ENCODE measurements around the gene LMX1B.

The LMX1B gene

DNA sequence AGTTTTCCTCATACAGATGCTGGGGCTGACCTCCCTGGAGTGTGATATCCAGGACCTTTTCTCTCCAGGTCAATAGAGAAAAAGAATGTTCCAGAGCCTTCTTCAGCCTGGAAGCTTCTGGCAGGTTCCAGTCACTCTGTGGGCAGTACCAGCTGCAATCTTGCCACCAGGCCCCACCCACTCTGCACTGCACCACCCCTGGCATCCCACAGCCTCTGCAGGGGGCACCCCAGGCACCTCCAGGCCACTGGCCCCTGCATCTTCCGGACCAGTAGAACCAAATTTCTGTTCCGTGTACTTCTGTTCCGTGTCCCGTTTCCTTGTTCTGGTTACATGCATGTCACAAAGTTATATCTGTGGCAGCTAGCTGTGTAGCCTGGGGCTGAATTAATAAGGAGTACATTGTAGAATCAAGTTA lies 107.8 kb downstream of the LMX1B start:
- H3K27me3 ChIP-seq (ENCODE audit: control insufficient read depth, low read length) = no peaks in the 10 kb centered on the region
- peak overlapping the region; percentile 74 for H3K4me3 ChIP-seq (ENCODE audit: low read length)
- no peaks in the 10 kb centered on the region for H3K36me3 ChIP-seq (ENCODE audit: control insufficient read depth, low read length)
- no peaks in the 10 kb centered on the region for H3K9me3 ChIP-seq (ENCODE audit: control insufficient read depth, insufficient read depth, low read length)
- peak overlapping the region; percentile 84 for H3K4me2 ChIP-seq (ENCODE audit: low read length)
- H3K27ac ChIP-seq (ENCODE audit: low read depth, low read length) = peak overlapping the region; percentile 84
- no peaks in the 10 kb centered on the region for H3K9me2 ChIP-seq (replicated peaks; ENCODE audit: control insufficient read depth, low read length)
- H3K4me1 ChIP-seq (ENCODE audit: control insufficient read depth, low read length) = peaks cover 49% of the 10 kb centered on the region
- peaks cover 18% of the 10 kb centered on the region for H3F3A ChIP-seq (ENCODE audit: control insufficient read depth, insufficient read depth)
- H4K20me1 ChIP-seq (ENCODE audit: control insufficient read depth, insufficient read depth, low read depth, low read length) = no peaks in the 10 kb centered on the region
- no peak for TF ChIP-seq EZH2phosphoT487 (IDR thresholded peaks at IDR 0.05; ENCODE audit: borderline replicate concordance, low read length)
- TF ChIP-seq, protein P1, sequence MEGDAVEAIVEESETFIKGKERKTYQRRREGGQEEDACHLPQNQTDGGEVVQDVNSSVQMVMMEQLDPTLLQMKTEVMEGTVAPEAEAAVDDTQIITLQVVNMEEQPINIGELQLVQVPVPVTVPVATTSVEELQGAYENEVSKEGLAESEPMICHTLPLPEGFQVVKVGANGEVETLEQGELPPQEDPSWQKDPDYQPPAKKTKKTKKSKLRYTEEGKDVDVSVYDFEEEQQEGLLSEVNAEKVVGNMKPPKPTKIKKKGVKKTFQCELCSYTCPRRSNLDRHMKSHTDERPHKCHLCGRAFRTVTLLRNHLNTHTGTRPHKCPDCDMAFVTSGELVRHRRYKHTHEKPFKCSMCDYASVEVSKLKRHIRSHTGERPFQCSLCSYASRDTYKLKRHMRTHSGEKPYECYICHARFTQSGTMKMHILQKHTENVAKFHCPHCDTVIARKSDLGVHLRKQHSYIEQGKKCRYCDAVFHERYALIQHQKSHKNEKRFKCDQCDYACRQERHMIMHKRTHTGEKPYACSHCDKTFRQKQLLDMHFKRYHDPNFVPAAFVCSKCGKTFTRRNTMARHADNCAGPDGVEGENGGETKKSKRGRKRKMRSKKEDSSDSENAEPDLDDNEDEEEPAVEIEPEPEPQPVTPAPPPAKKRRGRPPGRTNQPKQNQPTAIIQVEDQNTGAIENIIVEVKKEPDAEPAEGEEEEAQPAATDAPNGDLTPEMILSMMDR (IDR thresholded peaks at IDR 0.05; ENCODE audit: low read depth, low read length, poor library complexity, severe bottlenecking) = no peak
- H3K79me2 ChIP-seq (ENCODE audit: control insufficient read depth, low read length) = no peaks in the 10 kb centered on the region

DNA sequence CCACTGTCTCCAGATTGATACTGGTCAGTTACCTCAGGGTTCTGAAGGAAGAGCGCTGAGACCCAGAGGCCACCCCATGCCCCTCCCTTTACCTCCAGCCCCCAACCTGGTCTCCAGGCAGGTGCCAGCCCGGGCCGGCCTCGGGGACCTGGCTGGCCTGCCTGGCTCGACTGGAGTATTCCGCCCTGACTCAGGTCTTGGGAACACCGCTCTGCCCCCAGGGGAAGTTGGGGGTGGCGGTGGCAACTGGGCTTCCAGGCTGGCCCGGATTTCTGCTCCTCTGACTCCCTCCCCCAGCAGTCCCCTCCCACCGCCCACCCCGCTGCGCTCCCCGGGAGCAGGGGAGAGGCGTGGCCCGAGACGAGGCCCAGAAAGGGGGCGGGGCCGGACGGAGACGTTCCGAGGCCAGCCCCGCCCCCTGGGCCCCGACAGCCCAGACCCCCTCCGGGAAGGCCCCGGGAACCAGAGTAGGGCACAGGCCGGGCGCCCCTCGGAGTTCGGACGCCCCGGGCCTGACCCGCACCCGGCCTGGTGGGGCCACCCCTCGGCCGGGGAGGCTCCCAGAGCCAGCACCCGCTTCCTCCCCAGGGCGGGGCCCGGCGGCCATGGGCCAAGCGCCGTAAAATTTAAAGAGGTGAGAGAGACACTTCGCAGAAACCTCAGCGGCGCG lies 108.7 kb downstream of the LMX1B start:
- Histone ChIP-seq H3K27ac (ENCODE audit: low read depth, low read length) (peak overlapping the region; percentile 84), H3K9me2 (replicated peaks; ENCODE audit: control insufficient read depth, low read length) (no peaks in the 10 kb centered on the region)

DNA sequence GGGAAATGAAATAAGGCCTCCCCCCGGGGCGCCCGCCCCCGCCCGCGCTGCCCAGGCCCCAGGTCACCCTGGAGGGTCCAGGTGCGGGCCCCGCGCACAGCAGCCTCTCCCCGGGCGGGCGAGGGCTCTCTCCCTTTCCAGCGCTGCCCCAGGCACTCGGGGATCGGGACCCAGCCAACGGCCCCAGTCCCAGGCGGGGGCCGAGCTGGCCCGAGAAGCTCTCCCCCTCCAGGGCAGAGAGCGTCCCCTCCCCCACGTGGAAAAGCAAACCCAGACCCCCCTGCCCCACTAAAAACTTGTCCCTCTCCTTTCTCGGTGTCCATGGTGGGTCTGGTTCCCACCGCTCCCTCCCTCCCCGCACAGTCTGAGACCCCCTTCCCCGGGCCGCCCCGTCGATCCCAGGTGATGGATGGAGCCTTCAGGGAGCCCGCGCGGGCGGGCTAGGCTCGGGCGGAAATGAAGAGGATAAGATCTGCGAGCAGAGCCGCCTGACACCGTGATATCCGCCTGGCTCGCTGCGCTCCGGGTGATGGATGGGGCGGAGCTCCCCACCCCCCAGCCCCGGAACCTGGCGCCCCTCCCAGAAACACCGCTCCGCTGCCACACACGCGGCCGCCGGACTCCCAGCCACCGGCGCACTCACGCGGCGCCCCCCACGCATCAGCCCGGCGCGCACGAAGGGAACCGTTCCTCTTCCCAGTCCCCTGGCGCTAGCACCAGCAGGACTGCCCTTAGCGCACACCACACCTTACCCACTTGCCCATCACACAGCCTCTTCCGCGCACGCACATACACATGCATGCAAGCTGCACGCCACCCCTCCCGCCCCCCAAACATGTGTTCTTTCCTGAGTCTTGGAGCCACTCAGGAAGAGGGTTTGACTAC lies 109.4 kb downstream of the LMX1B start:
- Histone ChIP-seq H4K20me1 (ENCODE audit: control insufficient read depth, insufficient read depth, low read depth, low read length) (no peaks in the 10 kb centered on the region), H3K79me2 (ENCODE audit: control insufficient read depth, low read length) (no peaks in the 10 kb centered on the region), H3K36me3 (ENCODE audit: control insufficient read depth, low read length) (no peaks in the 10 kb centered on the region), H3K9me2 (replicated peaks; ENCODE audit: control insufficient read depth, low read length) (no peaks in the 10 kb centered on the region), H3K4me2 (ENCODE audit: low read length) (peak overlapping the region; percentile 84), H3K27ac (ENCODE audit: low read depth, low read length) (peak overlapping the region; percentile 84), H3K27me3 (ENCODE audit: control insufficient read depth, low read length) (no peaks in the 10 kb centered on the region), H3K4me1 (ENCODE audit: control insufficient read depth, low read length) (peaks cover 49% of the 10 kb centered on the region), H3K4me3 (ENCODE audit: low read length) (peak overlapping the region; percentile 74), H3F3A (ENCODE audit: control insufficient read depth, insufficient read depth) (peaks cover 18% of the 10 kb centered on the region), H3K9me3 (ENCODE audit: control insufficient read depth, insufficient read depth, low read length) (no peaks in the 10 kb centered on the region)
- TF ChIP-seq, protein P1 (IDR thresholded peaks at IDR 0.05; ENCODE audit: low read depth, low read length, poor library complexity, severe bottlenecking) = no peak
- no peak for TF ChIP-seq EZH2phosphoT487 (IDR thresholded peaks at IDR 0.05; ENCODE audit: borderline replicate concordance, low read length)

More for the DNA sequence above, 108.7 kb downstream of the LMX1B start:
- Histone ChIP-seq H3K36me3 (ENCODE audit: control insufficient read depth, low read length) (no peaks in the 10 kb centered on the region), H3K4me1 (ENCODE audit: control insufficient read depth, low read length) (peaks cover 49% of the 10 kb centered on the region), H3F3A (ENCODE audit: control insufficient read depth, insufficient read depth) (peaks cover 18% of the 10 kb centered on the region), H3K4me3 (ENCODE audit: low read length) (peak overlapping the region; percentile 74), H3K27me3 (ENCODE audit: control insufficient read depth, low read length) (no peaks in the 10 kb centered on the region), H3K9me3 (ENCODE audit: control insufficient read depth, insufficient read depth, low read length) (no peaks in the 10 kb centered on the region), H3K4me2 (ENCODE audit: low read length) (peak overlapping the region; percentile 84), H3K79me2 (ENCODE audit: control insufficient read depth, low read length) (no peaks in the 10 kb centered on the region), H4K20me1 (ENCODE audit: control insufficient read depth, insufficient read depth, low read depth, low read length) (no peaks in the 10 kb centered on the region)
- TF ChIP-seq EZH2phosphoT487 (IDR thresholded peaks at IDR 0.05; ENCODE audit: borderline replicate concordance, low read length) = no peak
- TF ChIP-seq, protein P1 (IDR thresholded peaks at IDR 0.05; ENCODE audit: low read depth, low read length, poor library complexity, severe bottlenecking) = no peak
